GM18870 (cell line): ENCODE data around the gene PTPRR.
A peak's percentile ranks its signal among the peaks of the same experiment; 100 is the strongest.

Experiments
- ATAC-seq: cut with Tn5 transposase; IDR thresholded peaks from one replicate; pipeline ENCODE4 v1.9.1; 2021; ENCODE audit warnings: moderate library complexity; ENCODE audit not compliant: unreplicated experiment

The PTPRR gene

DNA sequence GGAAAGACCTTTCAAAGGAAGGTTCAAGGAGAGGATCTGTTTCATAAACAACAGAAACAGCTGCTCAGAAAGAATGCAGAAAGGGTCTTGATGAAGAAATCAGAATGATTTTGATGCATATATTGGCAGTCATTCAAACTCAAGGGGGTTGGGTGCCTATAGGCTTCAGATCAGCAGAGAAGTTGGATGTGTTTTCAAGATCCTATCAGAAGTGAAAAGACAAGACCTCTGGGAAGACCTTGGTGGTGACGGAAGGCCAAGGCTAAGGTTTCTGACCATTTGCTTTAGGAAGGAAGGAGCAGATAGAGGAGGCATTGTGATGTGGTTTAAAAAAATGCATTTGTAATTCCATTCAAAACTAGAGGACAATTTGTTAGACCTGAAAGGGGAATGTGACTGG is 268.1 kb downstream of the PTPRR start:
- no peak for ATAC-seq

DNA sequence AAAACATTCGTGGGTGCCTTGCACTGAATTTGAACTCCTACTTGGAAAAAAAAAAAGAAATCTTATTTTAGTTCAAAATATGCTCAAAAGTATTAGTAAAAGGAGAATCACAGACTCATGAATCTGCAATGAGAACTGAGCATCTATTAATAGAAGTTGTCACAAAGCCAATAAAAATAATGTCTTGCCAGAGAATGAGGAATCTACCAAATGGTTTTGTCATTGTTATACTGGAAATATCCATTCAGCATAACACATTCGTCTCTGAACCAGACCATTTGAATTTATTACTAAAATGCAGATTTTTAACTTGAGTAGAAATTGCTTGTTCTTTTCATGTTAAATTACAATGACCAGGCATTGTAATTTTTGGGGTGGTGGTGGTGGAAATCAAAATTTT is 271.7 kb downstream of the PTPRR start:
- no peak for ATAC-seq

DNA sequence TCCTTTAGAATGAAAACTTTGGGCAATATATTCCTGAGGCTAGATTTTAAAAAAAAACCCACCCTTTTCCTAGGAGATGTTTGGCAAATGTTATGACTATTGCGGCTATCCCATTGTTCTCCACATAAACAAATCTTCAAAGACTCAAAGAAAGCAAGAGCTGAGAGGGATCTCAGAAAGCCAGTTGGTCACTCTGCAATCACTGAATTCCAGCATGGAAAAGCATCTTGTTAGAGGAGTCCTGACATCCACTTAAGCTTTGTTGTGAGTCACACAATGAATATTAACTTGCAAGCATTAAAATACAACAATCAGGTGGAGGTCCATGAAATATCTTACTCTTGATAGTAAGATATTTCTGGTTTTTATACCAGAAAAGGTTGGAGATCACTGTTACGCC is 272.3 kb downstream of the PTPRR start:
- no peak for ATAC-seq

DNA sequence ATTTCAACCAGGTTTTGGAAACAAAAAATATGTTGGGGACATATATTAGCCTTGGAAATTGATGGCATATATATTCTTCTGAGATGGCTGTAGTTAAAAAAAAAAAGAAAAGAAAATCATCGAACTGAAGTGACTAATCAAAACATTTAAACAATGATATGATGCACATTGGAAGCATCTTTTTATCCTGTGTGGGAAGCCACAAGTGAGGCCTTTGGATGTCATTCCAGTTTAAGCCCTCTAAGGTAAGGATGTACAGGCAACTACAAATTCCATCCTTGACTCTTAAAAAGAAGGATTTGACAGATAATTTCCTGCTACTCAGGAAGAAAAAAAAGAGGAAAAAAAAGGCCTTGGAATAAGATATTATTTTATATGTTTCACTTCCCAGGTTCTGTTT is 273.7 kb downstream of the PTPRR start:
- ATAC-seq: no peak

DNA sequence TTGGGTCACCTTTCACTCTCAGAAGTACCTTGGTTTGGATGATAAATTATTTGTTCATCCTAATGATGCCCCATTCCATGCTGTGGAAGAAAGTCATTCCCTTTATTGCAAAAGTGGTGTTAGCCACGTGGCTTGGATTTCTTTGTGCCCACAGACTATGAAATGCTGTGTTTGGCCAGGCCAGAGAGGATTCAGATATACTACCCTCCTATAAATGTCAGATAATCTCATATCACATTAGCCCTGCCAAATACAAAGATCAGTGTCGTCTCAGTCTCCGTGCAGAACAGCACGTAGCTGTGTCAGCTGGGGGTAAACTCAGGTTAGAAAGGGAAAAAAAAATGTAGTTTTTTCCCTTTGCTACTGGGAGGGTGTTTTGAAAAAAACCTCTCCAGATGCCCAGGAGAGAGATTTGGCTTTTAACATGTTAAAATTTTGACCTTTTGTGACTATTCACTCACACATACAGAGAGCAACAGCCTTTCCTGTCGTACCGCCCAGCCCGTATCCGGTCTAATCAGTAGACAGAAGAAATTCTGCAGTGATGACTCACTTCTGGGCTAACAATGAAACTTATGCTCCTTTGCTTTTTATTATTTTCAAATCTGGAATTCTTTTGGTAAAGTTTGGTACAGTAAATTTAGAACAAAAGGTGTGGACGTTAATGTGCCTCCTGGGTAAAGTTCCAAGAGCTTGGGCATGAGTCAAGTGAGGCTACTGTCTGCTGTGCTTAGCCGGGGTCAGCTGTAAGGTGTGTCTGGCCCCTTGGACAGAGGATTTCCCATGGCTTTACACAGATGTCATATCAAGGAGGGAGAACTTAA is 274.8 kb downstream of the PTPRR start:
- ATAC-seq: peak; percentile 81

DNA sequence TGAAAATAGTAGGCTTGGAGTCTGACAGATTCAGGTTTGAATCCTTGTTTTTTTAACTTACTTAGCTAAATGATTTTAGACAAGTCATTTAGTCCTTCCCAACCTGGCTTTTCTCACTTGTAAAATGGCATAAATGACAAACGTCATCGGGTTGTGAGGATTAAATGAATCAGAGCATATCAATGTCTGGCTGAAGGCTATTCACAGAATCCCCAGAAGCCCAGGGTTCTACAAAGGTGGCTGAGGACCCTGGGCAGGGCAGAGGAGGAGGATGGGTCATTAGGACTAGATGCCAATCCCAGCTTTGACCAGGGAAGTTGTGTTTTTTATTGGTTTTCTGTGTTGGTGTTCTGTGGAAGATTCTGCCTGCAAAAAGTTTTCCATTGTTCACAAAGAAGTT is 275.7 kb downstream of the PTPRR start:
- no peak for ATAC-seq

DNA sequence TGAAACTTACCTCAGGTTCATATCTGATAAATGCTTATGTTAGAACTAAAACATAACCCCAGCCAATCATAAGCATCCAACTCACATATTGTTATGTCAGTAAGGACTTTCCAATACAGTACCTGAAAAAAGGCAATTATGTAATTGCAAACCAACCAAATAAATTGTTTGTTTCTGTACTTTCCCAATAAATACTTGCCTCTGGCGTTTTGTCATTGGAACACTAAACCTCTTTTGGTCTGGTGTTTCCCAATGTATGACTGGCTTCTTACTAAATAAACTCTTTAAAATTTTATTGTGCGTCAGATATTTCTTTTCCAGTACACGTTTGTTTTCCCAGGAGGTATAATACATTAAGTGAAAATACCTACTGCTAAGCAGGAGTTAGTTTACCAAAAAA is 276.6 kb downstream of the PTPRR start:
- no peak for ATAC-seq

DNA sequence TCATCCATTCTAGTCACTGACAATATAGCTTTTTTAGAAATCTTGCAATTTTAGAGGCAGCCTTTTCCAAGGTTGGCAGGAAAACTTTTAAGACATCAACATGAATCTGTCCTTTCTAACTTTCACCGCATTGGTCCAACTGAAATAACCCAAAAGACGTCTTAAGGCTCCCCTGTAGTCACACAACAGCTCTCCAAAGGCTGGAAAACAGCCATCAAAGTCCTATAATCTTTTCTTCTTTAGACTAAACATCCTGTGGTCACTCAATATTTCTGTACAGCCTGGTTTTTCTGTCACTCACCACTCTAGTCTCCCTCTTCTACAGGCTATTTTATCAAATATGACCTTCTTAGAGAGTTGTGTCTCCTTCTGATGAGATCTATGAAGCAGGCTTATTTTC is 278.8 kb downstream of the PTPRR start:
- no peak for ATAC-seq

DNA sequence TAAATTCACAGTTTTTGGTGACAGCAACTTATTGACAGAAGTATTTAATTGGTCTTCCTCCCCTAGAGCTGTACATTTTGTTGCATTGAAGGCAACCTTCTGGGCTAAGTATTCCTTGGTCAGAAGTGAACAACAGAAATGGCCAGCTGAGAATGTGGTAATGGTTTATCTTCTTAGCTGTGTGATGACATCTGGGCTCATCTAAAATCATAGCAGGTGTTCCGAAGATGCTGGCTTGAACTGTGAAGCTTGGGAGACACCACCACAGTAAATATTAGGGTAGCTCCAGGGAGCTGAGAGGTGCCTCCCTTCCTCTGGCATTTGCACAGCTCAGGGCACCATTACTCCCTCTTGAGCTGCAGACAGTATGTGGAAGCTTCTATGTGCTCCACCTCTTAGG is 279.6 kb downstream of the PTPRR start:
- no peak for ATAC-seq

DNA sequence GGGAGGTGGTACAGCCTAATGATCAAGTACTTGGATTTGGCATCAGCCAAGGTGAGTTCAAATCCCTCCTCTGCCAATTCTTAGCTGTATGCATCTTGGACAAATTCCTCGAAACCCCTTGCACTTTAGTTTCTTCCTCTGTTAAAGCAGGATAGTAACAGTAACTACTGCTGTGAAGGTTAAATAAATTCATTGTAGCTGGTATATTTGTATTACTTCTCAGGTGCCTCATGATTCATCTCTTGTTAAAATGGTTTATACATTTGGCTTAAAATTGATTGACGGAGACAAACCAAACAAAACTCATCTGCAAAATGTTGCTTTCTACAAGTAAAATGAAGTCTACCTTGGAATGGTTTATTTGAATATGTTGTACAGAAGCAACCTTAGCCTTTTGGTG is 281.0 kb downstream of the PTPRR start:
- no peak for ATAC-seq

DNA sequence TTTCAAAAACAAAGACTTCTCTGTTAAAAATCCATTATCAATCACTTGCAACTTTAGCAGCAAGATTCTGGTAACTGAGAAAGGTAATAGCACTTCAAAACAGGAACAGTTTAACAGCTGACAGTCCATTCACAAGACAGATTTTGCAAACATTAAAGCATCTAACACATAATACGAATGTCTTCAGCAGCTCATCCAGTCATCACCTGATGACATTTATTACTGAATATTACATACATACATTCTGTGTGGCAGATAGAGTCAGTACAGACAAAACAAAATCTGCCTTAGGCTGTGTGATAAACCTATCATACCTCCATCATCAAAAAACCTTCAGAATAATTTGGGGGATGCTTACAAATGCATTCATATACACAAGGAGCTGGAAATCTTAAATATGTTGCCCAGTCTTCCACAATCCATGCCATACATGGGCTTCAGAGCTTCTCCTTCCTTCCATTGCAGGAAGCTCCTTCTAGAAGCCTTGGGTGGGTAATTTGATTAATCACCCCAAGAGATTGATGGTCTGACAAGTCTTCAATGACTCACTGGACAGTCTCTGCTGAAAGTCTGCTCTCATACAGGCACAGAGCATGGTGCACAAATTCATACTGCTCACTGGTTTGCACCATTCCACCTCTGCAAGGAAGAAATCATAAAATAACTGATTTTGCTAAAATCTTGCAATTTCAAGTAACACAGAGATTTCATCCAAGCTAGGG is 281.7 kb downstream of the PTPRR start:
- no peak for ATAC-seq

DNA sequence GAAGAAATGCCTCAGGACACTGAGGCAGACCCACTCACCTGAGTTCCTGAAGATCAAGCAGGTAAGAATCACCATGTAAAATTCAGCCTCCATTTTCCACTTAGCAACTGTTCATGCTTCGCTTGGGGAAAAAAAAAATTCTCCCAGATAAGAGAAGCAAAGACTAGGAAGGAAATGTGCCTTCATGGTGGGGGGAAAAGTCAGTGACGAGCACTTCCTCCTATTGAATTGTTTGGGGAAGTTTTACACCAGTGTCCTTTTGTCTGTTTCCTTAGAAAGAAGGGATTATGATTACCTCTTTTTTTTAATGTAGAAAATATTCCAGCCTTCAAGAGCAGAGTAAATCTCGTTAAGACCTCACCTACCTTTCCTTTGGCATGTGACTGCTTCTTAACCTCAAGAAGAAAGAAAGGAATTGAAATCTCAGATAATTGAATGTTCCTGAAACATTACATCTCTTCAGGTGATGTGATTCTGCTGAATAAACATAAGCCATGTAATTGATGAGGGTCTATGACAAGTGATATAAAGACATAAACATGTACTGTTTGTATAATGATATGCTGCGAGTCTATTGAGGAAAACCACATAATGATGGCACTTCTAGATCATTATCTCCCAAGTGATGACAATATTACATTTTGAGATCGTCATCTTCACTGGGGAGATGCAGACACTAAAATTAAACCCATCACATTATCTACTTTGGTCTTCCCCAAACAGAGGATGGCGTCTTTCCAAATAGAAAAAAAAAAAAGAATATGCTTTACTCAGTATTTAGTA is 283.0 kb downstream of the PTPRR start, which contains the start of gene PTPRB:
PTPRB (minus strand) TSS at position 127 of the 783 bp plus-strand sequence; CDS start at position 93, 34 bp downstream.
- ATAC-seq: no peak

DNA sequence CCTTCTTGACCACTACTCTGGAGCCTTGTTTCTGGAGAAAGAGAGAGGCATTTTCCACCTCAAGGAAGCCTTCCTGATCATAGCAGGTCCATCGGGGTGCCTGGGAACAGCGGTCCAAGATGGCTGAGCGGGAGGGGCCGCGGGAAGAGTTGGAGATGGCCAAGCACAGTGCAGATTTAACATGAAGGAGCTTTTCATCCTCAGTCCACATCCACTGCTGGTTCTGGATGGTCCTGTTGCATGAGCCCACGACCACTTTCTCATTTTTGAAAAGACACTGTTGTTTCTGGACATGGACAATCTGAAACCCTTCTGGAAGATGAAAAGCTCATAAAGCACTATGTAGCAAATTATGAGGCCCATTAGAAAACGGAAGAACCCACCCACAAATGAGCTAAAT is 284.8 kb downstream of the PTPRR start:
- ATAC-seq: no peak

DNA sequence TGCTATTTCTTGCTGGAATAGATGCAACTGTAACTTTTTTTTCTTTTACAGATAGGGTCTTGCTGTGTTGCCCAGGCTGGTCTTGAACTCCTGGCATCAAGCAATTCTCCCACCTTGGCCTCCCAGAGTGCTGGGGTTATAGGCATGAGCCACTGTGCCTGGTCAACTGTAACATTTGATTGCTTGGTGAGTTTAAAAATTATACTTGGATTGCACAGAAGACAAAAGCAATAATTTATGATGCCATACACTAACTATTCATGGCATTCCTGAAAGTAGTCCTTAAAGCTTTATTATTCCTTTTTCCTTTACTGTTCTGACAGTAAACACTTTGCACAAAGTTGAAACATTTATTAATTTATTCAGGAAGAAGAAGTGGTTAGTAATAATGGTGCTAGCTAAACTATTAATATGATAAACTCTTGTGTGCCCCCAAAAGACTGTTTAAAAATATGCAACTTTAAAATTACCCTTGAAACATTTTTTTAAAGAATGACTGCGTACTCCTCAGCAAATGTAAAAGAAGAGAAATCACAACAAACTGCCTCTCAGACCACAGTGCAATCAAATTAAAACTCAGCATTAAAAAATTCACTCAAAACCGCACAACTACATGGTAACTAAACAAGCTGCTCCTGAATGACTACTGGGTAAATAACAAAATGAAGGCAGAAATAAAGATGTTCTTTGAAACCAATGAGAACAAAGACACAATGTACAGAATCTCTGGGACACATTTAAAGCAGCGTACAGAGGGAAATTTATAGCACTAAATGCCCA is 291.6 kb downstream of the PTPRR start:
- ATAC-seq: no peak

DNA sequence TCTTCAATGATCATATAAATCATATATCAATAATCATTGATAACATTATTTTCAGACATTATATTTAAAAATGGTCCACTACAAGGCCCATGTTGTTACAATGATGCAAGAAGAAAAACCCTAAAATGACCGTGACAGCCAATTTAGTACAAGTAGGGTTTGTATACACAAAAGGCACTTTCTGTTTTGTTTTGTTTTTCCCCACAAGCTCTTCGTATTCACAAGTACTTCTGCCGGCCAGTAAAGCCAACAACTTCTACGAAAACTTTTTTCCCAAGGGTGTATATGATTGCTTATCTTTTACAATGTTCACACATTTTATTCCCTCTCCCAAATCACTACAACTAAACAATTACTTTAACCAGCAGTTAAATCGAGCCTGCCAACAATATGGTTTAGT is 292.9 kb downstream of the PTPRR start:
- ATAC-seq: no peak

DNA sequence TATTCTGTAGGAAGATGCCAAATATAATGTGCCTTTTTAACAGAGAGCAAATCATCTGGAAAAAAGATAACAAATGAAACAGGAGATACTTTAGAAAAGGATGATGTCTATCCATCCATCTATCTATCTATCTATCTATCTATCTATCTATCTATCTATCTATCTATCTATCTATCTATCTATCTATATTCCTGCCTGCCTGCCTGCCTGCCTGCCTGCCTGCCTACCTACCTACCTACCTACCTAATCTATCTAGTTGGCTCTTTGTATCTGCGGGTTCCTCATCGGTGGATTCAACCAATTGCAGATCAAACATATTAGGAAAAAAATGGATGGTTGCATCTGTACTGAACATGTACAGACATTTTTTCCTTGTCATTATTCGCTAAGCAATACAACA is 294.4 kb downstream of the PTPRR start:
- no peak for ATAC-seq

DNA sequence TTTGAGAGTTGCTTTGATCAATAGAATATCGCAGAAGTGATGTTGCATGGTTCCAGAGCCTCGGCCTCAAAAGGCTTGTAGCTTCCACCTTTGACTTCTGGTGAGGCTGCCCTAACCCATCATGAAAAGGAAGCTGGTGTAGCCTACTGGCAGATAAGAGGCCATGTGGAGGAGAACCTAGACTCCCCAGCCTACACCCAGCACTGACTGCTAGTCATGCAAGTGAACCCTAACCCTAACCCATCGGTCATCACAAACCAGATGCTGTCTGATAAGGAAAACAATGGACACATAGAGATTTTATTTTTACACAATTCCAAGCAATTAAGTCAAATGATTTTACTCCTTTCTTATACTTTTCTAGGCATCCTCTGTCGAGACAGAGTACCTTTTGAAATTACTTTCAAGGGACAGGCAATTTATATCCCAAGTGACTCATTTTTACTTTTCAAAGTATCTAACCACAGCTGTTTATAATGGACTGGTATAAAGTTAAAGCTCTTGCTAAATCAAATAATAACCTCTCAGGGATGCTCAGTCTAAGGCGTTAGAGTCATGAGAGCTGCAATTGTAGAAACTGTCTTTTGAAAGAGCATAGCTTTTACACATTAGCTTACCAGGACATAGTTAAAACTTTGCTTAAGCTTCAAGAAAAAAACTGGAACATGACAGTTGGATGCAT is 300.9 kb downstream of the PTPRR start:
- ATAC-seq: no peak

DNA sequence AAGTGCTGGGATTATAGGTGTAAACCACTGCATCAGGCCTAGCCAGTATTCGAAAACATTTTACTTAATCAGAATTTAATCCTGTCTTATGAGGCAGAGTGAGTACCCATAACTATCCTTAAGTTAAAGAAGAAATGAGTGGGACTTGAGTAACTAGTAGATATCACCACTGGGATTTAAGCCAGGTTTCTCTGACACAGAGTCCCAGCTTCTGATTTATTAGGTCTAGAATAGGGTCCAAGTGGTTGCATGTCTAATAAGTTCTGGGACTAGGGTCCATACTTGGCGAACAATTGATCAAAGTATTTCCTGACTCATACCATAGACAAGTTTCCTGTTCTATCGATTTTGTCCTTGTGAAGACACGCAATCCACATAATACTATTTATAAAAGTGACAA is 302.2 kb downstream of the PTPRR start:
- ATAC-seq: no peak

DNA sequence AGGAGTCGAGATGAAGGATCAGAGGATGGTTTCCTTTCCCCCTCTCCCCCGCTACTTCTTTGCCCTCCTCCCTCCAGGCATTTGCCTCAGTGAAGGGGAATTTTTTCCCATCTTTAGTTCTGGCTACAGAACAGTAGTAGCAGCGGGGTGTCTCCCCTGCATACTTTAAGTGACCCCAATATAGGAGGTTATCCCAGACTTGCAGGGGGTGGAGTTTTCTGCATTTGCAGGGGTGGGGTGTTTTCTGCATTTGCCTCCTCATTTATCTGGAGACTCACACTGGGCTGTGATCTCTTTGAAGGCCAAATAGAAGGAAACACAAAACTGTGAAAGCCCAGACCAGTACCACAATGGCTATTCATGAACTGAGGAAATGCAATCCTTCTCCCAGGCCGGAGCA is 303.1 kb downstream of the PTPRR start:
- no peak for ATAC-seq

DNA sequence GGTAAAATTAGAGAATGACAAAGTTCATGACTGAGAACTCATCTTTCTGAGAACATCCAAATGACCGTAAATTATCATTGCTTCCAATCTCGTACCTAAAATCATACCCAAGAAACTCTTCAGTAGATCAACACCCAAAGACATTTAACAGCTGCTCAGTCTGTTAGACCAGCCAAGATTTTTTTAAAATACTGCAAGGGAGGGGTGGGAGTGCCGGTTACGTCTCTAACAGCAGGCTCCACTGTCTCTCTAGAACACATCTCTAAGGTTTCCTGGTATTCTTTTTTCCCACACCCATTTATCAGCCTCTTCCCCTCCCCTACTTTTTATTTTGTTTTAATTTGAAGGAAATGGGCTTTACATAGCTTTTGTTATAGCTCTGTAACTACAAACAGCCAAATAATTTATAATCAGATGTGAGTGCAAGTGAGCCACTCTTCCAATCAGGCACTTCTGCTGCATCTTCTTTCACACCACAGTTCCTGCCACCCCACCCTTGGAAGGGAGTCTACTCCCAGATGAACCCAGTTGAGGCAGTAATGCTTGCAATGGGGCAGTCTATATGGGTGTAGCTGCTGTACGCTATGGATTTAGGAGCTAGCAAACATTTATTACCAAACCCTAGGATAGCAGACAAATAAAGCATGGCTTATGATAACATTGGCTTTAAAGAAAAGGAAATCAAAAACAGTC is 305.2 kb downstream of the PTPRR start:
- ATAC-seq: no peak
